Lower lobe of right lung (tissue), 2 donors: ENCODE measurements around the gene BCORL1. TPM values are rescaled to one million over a fixed set of nuclear protein-coding genes. Genes with fewer than 3 reads are reported as not detected.

Source experiments
- ATAC-seq, 2 donors: fragments of 200-7000 bp; cut with Tn5 transposase; one replicate each; pipeline ENCODE4 v1.9.1; 2020 to 2022; ENCODE audit warnings: mild to moderate bottlenecking in 2 of 2, moderate library complexity in 2 of 2
- DNase-seq: peaks from one replicate; pipeline ENCODE4 v3.0.0-alpha.2; 2020
- H3K27ac ChIP-seq: fragments of 200-600 bp; one replicate; pipeline ENCODE4 v1.8.0; 2022
- H3K27me3 ChIP-seq: fragments of 200-600 bp; one replicate; pipeline ENCODE4 v1.8.0; 2022; ENCODE audit warnings: low read depth
- H3K36me3 ChIP-seq: fragments of 200-600 bp; one replicate; pipeline ENCODE4 v1.8.0; 2022; ENCODE audit warnings: mild to moderate bottlenecking
- H3K4me1 ChIP-seq: fragments of 200-600 bp; one replicate; pipeline ENCODE4 v1.8.0; 2022
- H3K4me3 ChIP-seq: fragments of 200-600 bp; one replicate; pipeline ENCODE4 v1.8.0; 2022; ENCODE audit warnings: mild to moderate bottlenecking
- H3K9me3 ChIP-seq: fragments of 200-600 bp; one replicate; pipeline ENCODE4 v1.8.0; 2022
- CTCF ChIP-seq: fragments of 200-600 bp; IDR thresholded peaks from one replicate; pipeline ENCODE4 v1.8.0; 2022; ENCODE audit warnings: antibody characterized with exemption, mild to moderate bottlenecking
- intact Hi-C: fragments of 100-400 bp; cut with DNase I; formaldehyde crosslinking; loops from one replicate; pipeline ENCODE4 v1.11.0; 2022
- total RNA-seq: library from RNA; stranded (reverse); fragmentation: NEBNext Ultra II Directional; extraction: Animal tissue kit (Norgen Biotek cat#: 25700); gene quantifications from one replicate; pipeline ENCODE4 v1.2.1, GENCODE V29; 2021
- donor health status: DM: no; HTN: yes; CAD: no; lungs with severe emphysema.

The BCORL1 gene
- total RNA-seq, 1 donor from 2014 or later = 13.6 TPM

- intact Hi-C loops = no loop called here
- H3K4me1 ChIP-seq = no peaks in the 10 kb centered on the region
- ATAC-seq (peak in 1 of 2 donors; percentile 35), DNase-seq (peak; percentile 53)
- TF ChIP-seq CTCF = no peak
- no peak overlapping the region for H3K4me3 ChIP-seq
- no peaks in the 10 kb centered on the region for H3K27me3 ChIP-seq
- H3K9me3 ChIP-seq = no peaks in the 10 kb centered on the region
- H3K36me3 ChIP-seq = no peaks in the 10 kb centered on the region
- peak overlapping the region; percentile 46 for H3K27ac ChIP-seq
Measured at GRCh38 chrX:129980001-129980401, 2.4 kb upstream of the BCORL1 start.

GRCh38 chrX:129980540-129981199, 1.8 kb upstream of the BCORL1 start:
- no peak for TF ChIP-seq CTCF
- H3K4me3 ChIP-seq = no peak overlapping the region
- no peaks in the 10 kb centered on the region for H3K9me3 ChIP-seq
- ATAC-seq = peak; percentile 49 to 55
- peak overlapping the region; percentile 46 for H3K27ac ChIP-seq
- H3K27me3 ChIP-seq = no peaks in the 10 kb centered on the region
- H3K36me3 ChIP-seq = no peaks in the 10 kb centered on the region
- DNase-seq = peak; percentile 63
- no peaks in the 10 kb centered on the region for H3K4me1 ChIP-seq
- intact Hi-C loops = no loop called here

GRCh38 chrX:129981200-129981553, 1.3 kb upstream of the BCORL1 start:
- intact Hi-C loops = no loop called here
- H3K27ac ChIP-seq = no peak overlapping the region
- H3K27me3 ChIP-seq = no peaks in the 10 kb centered on the region
- H3K9me3 ChIP-seq = no peaks in the 10 kb centered on the region
- ATAC-seq (no peak), DNase-seq (no peak)
- H3K4me3 ChIP-seq = no peak overlapping the region
- TF ChIP-seq CTCF = no peak
- no peaks in the 10 kb centered on the region for H3K4me1 ChIP-seq
- H3K36me3 ChIP-seq = no peaks in the 10 kb centered on the region

GRCh38 chrX:129981752-129982299, 609 bp upstream of the BCORL1 start:
- intact Hi-C loops = no loop called here
- Histone ChIP-seq H3K4me1 (no peaks in the 10 kb centered on the region), H3K27ac (no peak overlapping the region), H3K9me3 (no peaks in the 10 kb centered on the region), H3K36me3 (no peaks in the 10 kb centered on the region), H3K27me3 (no peaks in the 10 kb centered on the region), H3K4me3 (no peak overlapping the region)
- no peak for DNase-seq
- no peak for ATAC-seq
- TF ChIP-seq CTCF = no peak

GRCh38 chrX:129983575-129984110, 1.2 kb downstream of the BCORL1 start:
- H3K27me3 ChIP-seq = no peaks in the 10 kb centered on the region
- no peak for TF ChIP-seq CTCF
- no peaks in the 10 kb centered on the region for H3K36me3 ChIP-seq
- H3K27ac ChIP-seq = no peak overlapping the region
- intact Hi-C loops = no loop called here
- ATAC-seq (no peak), DNase-seq (peak; percentile 48)
- H3K4me3 ChIP-seq = no peak overlapping the region
- no peaks in the 10 kb centered on the region for H3K4me1 ChIP-seq
- no peaks in the 10 kb centered on the region for H3K9me3 ChIP-seq
